GM18907 (cell line): ENCODE data around the gene ARMH1.

Experiments
- ATAC-seq: cut with Tn5 transposase; IDR thresholded peaks from one replicate; pipeline ENCODE4 v1.9.1; 2021; ENCODE audit warnings: mild to moderate bottlenecking, moderate library complexity; ENCODE audit not compliant: unreplicated experiment

ARMH1 gene

GRCh38 chr1:44674113-44675000 lies at the start of gene ARMH1, which contains the start of gene TMEM53:
Gene ARMH1, plus strand, starts transcription at chr1:44674714. Its CDS starts 14,984 bp downstream, at chr1:44689698.
Gene TMEM53, minus strand, starts transcription at chr1:44674481. Its CDS starts 90 bp downstream, at chr1:44674391.
- peak; percentile 91 for ATAC-seq

DNA sequence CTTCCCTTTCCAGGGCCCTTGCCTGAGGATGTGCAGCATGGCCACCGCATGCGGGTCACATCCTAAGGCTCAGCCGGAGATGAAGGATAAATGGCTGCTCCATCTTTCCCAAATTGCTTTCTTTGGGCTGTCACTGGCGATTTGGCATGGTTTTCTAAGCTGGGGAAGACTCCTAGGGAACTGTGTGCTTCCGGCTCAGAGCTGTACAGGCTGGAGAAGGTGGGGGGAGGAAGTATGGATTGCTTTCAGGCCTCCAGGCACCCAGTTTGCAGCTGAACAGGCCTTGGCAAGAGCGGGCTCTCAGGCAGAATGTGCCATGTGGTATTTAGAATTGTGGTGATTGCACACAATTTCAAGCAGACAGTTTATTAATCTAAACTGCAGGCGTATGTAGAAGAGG lies 49.2 kb upstream of the ARMH1 start:
- no peak for ATAC-seq

- no peak for ATAC-seq
Observed at GRCh38 chr1:44628962-44629756, 45.4 kb upstream of the ARMH1 start.

DNA sequence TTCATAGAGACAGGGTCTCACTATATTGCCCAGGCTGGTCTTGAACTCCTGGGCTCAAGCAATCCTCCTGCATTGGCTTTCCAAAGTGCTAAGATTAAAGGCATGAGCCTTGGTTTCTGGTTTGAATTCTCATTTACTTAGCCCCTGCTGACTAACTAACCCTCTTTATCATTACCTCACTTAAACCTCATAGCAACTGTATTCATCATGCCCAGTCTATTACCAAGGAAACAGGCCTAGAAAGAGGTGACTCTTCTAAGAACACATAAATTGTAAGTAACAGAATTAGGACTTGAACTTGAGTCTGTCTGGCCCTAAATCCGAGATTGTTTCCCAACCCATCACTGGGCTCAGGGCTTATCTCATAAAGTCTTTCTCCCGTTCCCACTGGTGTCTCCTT lies 44.4 kb upstream of the ARMH1 start:
- no peak for ATAC-seq

GRCh38 chr1:44631333-44631646 lies 43.2 kb upstream of the ARMH1 start:
- ATAC-seq: peak; percentile 2

DNA sequence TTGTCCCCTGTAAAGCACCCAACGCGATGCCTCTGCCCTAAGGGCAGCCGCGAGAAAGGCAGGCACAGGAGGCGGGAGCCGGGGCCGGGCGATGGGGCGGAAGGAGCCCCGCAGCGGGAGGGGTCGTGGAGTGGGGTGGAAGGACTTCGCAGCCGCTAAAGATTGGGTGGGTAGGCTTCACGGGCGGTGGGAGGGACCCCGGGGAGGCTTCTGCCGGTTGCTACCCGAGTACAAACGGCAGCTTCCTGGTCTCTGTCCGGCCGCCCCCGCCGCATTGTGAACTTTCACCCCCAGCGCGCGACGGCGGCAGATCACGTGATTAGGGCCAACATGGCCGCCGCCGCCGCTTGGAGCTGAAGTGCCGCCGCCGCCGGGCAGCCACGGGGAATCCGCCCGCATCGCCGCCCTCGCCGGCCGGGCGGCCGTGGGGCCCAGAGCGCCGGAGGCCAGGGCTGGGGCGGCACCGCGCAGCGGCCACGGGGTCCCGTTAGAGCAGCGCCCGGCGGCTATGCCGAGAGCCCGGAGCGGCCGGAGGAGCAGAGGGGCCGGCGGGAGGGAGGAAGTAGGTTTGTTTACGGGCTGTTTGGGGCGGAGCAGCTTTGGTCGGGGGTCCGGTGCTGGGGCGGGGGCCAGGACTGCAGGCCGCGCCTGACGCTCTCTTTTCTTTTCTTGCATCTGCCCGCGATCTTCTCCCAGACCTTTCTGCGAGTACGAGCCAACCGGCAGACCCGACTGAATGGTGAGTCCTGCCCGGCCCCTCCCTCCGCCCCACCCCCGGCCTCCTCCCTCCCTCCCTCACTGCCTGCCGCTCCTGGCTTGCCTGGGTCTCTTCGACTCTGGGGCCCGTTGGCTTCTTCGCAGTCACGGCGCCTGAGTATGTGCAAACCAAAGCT lies 42.6 kb upstream of the ARMH1 start:
- ATAC-seq: peak; percentile 69

DNA sequence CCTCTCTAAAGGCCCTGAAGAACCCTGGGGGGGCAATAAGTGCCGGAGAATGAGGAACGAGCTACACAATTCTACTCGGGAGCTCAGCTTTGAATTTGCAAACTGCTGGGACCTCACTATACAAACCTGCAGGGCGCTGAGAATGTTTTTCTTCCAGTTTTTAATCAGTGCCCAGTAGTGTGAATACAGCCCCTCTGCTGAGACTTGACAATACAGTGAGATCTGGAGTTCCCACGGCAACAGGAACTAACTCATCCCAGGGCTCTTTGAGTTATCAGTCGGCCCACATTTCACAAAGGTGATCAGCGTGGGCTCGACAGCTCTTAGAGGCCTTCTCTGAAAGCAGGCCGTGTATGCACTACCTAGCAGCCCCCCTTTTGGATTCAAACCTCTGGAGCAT lies 41.9 kb upstream of the ARMH1 start:
- ATAC-seq: no peak

DNA sequence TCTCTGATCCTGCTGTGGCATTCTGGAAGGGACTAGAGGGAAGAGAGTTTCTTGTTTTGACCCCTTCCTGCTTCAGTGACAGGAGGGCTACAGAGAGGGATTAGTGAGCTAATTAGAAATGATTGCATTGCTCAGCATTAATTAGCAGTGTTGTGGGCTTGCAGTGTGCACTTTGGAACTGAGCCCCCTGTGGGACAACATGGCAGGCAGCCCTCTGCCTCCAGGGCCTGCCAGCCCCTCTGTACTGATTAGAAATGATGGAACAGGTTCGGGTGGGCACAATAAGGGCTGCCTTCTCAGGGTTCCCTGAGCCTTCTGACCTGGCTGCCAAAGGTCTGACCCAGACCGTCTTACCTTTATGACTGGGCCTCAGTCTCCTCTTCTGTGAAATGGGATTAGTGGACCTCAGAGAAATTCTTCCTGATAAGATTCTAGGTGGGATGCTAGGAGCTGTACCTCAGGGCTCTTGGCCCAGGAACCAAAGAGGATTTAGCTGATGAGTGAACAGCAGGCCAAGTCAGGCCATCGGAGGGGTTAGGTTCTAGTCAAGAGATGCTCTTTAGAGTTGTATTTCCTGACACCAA lies 39.8 kb upstream of the ARMH1 start:
- ATAC-seq: no peak

- ATAC-seq: no peak
Observed at GRCh38 chr1:44635439-44635838, 39.1 kb upstream of the ARMH1 start.

DNA sequence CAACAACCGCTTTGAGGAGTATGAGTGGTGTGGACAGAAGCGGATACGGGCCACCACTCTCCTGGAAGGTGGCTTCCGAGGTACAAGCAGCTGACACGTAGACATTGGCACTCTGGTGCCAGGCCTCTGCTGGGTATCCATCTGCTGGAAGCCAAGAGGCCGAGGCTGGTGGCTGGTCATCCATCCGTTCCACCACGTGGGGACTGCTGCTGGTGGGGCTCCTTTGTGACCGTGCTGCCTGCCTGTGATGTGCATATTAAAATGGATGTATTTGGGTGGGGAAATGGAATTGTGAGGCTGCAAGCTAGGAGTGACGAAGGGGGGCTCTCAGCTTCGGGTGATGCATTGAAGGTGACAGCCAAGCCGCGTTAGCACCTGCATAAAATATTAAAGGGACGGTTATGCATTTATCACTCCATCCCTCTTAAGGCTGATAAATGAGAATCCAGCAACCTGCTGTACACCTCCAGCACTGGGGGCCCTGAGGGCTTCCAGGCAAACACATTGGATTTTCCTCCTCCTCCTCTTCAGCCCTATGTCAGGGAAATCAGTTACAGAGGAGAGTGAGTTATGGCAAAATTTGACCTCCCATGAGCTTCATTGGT lies 38.3 kb upstream of the ARMH1 start:
- ATAC-seq: no peak

- ATAC-seq: no peak
Observed at GRCh38 chr1:44636688-44637598, 37.6 kb upstream of the ARMH1 start.

DNA sequence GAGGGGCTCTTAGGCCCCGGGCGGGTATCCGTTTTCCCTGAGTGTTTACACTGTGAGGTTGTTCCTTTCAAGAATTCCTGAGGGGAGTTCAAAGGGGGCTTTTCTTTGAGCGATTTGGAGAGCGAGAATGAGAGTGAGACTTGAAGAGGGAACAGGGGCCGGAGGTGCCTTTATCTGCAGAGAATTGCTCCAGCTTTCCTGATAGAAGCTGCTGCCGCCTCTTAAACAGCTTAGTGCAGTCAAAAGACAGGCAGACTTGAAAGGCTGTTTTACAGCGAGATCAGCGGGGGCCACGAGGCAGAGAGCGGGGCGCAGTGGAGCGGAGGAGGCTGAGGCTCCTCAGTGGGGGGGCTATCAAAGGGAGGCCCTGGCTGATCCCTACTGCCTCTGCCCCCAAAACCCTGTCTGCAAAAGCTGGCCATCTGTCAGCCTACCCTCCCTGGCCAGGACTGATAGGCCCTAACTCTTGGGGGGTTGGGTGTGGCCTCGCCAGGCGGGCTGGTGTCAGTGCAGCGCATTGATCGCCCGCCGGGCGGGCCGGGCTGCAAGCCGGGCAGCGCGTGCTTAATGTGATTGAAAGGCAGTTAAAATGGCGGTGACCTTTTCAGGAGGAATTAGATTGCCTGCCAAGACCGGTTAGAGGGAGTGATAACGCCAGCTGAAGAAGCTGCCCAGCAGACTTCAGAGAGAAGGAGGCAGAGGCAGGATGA lies 36.7 kb upstream of the ARMH1 start:
- ATAC-seq: no peak

DNA sequence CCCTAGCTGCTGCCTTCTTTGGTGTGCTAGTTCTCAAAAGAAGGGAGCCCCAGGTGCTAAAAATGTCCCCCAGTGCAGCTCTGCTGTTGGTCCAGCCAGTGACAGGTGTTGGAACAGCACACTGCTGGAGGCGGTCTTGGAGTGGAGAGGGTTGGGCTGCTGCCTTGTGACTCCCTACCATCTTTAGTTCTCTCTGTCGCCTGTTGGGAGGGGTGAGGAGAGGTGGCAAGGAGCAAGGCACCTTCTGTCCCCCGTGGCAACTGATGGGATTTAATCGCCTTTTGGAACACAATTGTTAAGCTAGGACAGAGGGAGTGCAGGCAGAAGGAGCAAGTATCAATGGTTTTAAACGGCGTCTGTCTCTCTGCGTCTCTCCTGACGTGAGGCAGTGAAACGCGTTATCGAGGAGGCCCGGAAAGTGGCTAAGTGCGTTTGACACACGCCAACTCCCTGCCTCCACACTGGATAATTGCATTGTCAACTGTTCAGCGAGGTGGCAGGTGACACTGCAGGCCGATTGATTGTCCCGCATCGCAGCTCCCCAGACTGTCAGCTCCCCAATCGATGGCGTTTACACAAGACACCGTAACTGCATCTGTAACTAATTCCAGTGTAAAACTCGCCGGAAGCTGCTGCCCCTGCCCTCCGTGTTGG lies 34.2 kb upstream of the ARMH1 start:
- ATAC-seq: no peak

GRCh38 chr1:44641126-44642102 lies 33.1 kb upstream of the ARMH1 start:
- no peak for ATAC-seq

- no peak for ATAC-seq
Observed at GRCh38 chr1:44642255-44642654, 32.3 kb upstream of the ARMH1 start.

DNA sequence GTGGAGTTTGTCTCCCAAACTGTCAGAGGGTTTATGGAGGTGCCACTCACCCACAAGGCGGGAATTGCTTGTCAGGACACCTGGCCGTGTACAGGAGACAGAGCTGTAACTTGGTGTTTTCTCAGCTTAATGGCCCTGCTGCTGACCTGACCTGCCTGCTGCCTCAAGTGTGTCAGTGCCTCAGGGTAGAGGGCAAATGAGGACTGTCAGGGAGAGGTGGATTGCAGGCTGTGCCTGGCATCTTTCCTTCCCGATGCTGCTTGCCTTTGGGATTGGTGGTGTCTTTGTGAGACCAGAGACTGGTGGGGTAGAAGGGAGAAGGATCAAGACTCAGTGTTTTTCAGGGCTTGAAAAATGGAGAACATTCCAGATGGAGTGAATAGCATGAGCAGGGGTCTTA lies 31.6 kb upstream of the ARMH1 start:
- no peak for ATAC-seq
